CMK (cell line): ENCODE measurements around the gene AK4.

Experiments used
- DNase-seq: peaks from one replicate; pipeline ENCODE4 v3.0.0-alpha.2; 2010; ENCODE audit warnings: low read depth

The AK4 gene

DNA sequence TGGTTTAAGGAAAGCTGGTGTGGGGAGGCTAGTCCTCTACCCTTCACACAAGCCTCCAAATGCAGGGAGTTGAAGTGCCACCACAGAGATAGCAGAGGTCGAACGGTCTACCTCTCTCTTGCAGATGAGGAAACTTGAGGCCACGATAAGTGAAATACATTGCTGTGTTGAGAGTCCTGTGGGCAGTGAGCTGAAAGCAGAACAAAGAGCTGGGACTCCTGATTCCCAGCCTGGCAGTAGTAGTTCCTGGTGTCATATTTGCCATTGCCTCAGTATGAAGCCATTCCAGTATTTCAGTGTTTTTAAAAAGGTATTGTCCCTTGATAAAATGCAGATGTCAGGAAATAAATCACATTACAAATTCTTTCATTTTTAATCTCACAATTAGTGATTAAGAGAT, 28.6 kb downstream of the AK4 start:
- DNase-seq: peak; percentile 18

DNA sequence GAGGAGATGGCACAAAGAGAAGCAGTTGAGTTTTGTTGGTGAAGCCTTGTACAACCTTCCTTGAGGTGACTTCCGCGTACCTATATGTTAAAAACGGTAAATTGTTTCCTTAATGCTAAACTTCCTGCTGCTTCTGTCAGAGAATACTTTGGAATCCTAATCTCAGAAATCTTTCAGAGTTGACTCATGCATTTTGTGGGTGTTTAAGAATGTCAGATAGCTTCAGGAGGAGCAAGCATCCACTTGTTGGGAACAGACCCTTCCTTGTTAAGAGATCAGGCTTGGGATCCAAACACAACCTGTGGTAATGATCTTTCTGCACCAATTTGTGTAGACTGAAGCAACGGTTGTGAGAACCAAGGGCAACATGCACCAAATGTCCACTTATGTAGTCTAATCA, 29.5 kb downstream of the AK4 start:
- no peak for DNase-seq

DNA sequence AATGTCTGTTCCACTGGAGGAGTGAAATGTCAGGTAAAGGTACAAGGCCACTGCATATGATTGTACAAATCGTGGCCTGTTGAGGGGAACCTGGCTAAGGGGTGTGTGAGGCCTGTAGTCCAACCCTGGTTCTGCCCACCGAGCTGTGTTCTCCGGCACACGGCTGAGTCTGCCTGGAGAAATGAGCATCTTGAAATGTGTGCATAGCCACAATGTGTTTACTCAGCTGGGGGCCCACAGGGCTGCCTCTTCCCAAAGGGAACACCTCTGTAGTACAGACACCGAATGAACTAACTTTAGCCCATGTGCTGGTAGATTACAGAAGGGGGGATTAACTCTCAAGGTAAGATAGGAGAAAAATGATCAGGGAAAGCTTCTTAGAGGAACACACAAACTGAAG, 30.2 kb downstream of the AK4 start:
- DNase-seq: no peak

DNA sequence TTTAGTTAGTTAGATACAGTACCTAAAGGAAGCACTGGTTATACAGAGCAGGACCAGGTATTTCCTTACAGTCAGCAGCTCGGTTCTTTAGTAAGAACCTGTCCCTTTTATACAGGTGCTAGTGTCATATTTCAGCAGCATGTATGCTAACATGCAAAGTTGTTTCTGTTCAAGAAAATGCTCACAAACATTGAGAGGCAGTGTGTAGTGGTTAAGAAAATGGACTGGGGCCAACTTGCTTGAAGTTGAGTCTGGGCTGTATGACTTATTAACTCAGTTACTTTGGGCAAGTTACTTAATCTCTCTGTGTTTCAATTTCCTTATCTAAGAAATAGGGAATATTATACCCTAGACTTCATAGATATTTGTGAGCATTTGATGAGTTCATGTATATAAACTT, 31.1 kb downstream of the AK4 start:
- no peak for DNase-seq

DNA sequence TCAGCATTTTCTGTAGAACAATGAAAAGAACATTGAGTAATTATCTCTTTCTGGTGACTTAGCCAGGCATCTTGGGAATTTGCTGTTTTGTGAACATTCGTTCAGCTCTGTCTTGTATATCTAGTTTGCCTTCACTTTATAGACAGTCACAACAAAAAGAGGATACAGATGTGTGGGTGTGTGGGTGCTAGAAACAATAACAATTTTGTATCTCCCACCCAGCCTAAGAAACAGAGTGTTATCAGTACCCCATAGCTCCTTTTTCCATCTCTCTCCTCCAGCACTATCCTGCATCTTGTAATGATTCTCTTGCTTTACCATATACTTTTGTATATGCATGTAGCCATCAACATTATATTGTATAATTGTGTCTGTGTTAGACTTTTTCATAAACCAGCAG, 33.0 kb downstream of the AK4 start:
- DNase-seq: no peak

DNA sequence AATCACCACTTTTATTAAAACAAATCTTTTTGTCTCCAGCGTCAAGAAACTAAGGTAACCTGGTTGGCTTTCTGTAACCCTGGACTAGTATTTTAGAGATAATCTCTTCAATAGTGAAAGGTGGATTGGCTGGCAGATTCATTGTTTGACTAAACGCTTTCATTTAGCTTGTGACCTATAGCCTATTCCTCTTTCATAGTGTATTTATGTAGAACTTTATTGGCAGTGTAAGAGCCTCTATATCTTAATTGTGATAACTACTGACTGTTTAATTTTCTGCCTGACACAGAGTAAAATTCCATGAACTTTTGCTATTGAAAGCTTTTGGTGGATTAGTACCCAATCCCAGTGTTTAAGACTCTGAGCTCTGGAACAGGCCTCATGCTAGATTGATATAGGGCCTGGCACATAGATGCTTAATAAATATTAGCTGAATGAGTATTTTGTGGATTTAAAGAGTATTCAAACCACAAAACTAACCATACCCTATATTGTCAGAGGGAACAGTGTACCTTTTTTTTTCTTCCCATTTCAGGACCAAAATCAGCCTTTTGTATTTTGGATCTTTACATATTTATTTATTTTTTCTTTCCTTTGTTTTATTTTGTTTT, 34.8 kb downstream of the AK4 start:
- no peak for DNase-seq

DNA sequence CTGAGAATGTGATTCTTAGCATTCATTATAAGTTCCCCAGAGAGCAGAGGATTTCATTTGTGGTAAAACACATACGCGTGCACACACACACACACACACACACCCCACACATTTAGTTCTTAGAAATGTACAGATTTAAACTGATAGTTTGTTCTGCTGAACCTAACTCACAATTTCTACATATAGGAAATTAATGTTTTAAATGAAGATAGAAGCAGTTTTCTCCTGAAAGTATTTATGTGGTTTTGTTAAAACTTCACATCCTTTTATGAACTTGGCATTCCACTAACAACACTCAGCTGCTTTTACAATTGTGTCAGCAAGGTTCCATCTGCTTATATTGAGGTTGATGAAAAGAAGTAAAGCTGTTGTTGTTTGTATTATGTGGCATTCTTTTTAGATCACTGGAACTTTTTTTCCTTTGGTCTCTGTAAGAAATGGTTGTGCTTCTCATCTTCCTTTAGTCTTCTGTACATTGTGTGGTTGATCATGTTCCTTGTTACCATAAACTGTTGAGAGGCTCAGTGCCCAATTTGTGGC, 41.6 kb downstream of the AK4 start:
- DNase-seq: no peak

DNA sequence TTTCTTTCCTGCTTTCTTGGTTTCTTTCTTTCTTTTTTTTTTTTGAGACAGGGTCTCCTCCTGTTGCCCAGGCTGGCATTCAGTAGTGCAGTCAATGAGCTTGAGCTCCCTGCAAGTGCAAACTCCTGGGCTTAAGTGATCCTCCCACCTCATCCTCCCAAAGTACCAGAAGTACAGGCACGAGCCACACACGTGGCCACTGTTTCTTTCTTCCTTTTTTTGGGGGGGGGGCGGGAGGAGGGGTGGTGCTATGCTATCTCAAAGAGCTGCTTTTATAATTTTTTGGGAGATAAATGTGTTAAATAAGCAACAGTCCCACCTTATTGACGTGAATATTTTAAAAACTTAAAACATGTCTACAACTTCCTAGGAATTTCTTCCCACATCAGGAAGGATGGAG, 42.2 kb downstream of the AK4 start:
- no peak for DNase-seq

DNA sequence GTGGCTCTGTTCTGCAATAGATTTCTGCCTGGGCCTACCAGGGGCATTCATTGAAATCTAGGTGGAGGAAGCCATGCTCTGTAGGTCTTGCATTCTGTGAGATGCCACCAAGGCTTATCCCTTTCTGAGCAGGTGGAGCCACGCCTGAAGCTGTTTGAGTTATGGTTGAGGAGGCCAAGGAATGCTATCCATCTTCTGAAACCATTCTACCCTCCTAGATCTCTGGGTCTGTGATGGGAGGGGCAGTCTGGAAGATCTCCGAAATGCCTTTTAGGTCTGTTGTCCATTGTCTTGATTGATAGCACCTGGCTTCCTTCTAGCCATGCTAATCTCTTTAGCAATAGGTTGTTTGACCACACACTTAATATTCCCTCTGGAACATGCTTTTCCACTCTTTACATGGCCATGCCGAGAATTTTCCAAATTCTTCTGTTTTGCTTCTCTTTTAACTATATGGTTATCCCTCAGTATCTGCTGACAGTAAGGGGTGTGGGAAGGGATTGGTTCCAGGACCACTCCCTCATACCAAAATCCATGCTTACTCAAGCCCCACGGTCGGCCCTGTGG, 45.2 kb downstream of the AK4 start:
- DNase-seq: no peak

DNA sequence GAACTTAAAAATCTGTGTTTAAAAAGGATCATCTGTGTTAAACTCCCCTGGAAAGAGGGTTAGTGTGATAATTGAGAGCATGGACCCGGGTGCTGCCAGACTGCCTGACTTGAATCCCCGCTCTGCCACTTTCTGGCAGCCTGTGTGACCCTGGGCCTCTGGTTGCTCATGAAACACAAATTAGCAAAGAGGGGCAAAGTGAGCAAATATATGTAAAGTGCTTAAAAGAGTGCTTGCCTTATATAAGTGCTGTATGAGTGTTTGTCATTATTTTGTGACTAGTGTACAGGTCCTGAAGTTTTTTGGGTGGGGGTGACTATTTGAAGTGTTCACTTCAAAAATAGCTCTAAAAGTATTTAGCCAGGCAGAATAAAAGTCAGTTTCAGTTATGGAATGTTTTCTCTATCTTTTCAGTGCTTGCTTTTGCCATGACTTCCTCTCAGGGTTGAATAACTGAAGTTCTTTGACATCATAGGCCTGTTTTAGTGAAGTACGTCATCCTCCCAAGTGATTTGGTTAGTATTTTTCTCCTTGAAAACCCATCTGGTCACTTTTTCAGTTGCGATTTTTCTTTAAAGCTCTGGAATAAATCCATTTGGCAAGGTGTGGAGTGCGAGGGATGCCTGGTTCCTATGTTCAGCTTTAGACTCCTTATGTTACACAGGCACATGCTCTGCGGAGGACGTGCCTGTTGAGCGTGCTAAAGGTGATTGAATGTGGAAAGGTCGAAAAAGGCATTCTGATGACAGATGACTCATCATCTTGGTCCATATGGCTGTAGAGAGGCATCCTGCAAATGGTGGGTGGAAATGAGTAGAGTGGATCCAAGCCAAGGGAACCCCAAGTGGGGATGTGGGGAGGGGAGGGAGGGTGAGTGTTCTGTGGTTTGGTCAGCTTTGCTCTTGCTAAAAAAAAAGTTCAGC, 47.8 kb downstream of the AK4 start:
- no peak for DNase-seq

DNA sequence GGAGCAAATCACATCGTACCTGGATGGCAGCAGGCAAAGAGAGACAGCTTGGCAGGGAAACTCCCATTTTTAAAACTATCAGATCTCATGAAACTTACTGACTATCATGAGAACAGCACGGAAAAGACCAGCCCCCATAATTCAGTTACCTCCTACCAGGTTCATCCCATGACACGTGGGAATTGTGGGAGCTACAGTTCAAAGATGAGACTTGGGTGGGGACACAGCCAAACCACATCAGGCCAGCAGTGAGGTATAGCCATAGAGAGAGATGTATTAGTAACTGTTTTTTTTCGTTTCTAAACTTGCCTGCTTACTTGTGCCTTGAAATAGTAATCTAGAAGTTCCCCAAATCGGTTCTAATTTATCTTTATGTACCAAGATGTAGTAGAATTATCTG, 48.9 kb downstream of the AK4 start:
- no peak for DNase-seq

DNA sequence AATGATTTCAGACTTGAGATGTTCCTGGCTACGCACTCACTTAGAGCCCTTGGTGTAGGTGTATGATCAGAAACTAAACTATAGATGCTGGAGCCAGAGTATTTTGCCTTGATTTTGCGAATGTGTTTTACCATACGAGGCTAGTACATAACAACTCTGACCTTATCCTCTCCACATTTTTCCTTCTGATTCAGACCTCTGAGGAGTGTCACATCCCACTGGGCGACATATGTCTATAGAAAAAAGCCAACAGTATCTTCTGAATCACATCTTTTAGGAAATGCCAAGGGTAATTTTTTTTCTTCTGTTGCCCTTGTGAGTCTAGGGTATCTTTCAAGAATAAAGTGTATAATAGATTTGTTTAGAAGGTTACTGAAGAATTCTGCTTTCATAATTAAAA, 49.6 kb downstream of the AK4 start:
- DNase-seq: no peak

DNA sequence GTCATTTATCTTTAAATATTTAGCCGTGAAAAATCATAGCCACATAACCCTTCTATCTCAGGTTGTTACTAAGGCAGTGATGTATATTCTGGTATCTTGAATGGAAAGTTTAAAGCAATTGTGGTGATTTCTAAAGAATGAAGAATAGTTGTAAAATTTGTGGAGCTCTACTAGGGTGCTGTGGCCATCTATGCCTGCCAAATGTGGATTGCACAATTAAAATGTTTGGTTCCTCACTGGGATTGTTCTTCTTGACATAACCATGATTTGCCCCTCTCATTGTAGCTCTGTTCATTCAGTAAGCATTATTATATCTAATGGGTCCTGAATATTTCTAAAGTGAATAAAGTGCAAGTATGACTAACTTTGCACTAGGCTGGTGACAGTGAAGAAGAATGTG, 50.1 kb downstream of the AK4 start:
- no peak for DNase-seq

DNA sequence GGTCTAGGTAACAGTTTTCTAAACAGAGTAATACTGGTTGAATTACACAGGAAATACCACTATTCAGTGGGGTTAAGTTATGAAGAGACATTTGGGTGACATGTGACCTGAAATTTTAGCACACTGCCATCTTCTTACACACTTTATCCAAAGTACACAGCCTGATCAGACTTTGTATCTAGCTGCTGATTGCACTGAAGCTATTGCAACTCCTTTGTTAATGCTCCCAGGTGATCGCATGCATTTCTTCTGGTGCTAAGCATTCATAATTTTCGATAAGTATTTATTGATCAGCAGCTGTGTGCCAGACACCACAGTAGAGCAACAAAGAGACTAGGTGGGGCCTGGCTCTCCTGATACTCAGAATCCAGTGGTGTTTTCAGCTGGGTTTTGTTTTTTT, 52.4 kb downstream of the AK4 start:
- no peak for DNase-seq

DNA sequence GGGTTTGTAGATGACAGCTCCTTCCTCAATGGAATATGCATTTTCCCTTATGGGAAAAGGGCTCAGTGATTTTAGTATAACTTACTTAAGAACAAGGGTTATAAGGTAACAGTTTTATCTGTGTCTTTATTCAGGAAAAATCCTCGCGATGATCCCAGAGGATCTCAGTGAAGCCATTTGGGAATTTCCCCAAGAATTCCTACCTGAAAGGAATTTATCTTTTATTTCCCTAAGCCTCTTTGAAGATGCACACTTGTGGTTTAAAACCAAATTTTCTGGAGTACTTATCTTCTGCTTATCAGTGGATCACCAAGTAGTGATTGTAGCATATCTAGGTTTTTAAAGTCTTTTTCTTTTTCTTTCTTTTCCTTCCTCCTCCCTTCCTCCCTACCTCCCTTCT, 58.8 kb downstream of the AK4 start:
- DNase-seq: no peak

DNA sequence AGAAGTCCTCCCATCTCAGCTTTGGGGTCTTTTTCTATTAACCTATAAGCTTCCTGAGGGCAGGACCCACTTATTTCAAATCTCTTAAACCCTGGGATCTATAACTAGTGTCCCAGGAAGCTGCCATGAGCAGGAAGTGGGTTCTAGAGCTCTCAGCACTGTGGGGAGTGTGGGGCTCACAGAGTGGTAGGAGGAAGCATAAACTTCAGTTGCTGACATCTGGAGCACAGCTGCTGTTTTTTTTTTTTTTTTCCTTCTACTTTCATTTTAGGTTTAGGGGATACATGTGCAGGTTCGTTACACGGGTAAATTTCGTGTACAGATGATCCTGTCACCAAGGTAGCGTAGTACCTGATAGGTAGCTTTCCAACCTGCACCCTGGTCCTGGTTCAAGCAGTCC, 59.3 kb downstream of the AK4 start:
- DNase-seq: no peak

DNA sequence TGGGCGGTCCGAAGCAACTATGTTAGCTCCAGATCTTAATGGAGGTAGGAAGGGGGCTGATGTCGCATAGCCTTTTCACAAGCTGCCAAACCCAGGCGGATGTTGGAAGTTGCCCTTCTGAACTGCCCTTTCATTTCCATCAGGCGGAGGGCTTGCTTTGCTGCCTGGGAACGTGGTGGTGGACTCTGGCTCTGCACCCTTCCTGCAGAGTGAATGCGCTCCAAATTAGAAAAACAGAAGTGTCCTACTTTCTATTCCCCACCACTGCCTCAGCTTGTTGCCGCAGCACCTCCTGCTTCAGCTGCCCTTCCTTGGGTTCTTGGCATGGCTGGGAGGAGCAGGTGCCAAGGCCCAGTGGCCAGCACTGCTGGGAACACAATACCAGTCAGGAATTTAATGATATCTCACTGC, 60.6 kb downstream of the AK4 start:
- DNase-seq: no peak

DNA sequence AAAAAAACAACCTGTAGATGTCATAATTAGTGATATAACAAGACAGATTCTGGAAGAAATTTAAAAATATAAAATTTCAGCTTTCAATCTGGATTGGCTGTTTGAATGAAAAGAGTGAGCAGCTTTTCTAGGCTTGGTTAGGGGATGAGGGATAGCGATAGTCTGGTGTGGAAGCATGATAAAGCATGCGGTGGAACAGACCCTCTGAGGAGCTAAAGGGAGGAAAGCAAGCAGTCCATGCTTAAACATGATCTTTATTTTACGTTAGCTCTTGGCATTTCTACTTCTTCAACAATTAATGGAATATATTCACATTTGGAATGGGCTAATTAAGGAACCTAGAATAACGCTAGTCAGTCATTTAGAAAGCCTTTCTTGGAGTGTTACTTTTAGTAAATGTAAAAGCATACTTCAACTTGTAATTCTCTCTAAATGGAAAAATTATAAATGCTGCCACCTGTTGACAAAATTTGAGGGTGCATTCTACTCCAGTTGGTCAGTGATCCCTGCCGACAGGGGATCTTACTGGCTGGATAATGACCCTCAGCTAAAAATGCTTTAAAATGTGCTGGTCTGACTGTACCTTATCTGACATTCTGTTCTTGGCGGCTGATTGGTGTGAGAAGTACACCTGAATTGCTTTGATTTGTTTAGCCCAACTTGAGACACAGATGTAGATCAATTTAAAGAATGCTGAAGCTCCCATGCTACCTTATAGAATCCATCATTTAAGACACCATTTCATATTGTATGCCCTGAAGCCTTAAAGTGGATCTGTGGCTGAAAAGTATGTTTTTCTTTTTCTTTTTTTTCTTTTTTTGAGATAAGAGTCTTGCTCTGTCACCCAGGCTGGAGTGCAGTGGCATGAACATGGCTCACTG, 61.2 kb downstream of the AK4 start:
- no peak for DNase-seq

DNA sequence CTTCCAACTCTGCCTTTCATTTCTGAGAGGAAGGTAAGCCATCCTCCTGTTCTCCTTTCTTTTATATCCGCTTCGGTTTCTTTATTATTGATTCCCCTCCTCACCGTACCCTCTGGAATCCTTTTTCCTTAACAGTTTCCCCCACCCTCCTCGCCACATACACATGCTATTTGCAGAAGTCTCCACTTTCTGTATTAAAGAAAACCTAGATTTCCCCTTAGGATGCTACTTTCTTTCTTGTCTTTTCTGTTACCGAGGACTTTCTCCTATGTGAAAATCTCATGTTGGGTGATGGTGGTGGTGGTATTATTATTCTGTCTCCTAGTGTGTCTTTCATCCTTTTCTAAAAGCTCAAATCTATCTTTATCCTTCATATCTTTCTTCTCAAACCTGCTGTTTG, 62.3 kb downstream of the AK4 start:
- DNase-seq: no peak

DNA sequence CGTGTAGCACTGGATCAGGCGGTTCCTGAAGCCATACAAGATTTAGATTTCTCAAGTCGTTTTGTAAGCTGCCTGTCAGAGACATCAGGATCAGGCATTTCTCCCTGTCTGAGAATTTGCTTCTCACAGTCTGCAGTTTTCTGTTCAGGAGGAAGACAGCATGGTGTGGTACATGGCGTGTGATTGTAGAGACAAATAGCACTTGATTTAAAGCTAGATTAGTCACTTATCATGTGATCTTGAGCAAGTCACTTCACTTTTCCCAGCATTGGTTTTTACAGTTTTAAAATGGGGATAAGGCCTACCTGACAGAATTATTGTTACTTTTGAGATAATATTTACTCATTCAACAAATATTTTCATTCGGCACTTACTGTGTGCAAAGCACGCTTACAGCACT, 63.3 kb downstream of the AK4 start:
- DNase-seq: no peak

DNA sequence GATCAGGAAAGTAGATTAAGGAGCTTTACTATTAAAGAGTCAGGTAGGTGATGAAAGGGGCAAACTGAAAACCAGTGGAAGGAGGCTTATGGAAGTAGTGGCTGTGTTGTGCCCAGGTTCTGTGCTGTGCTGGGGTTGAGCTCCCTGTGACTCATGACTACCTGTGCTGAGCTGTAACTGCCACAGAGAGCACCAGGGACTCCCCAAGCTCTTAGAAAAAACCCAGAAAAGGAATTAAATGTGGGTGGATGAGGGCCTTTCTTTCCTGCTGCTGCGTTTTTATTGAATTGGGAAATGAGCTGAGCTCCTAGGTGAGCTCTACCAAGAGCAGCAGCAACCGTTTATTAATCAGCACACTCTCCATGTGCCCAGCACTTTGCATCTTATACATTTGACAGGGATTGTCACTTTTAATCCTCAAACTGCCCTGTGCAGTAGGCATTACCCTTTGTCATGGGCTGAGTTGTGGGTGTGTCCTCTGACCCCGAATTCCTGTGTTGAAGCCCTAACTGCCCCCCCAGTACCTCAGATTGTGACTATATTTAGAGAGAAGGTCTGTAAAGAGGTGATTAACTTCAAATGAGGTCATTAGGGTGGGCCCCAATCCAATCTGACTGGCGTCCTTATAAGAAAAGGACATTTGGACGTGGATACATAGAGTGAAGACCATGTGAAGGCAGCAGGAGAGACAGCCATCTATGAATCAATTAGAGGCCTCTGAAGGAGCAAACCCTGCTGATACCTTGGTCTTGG, 65.4 kb downstream of the AK4 start:
- no peak for DNase-seq
